Keratinocyte (primary cell): Measurements from ENCODE around the gene SYCN. TPM values are rescaled to one million over a fixed set of nuclear protein-coding genes. Genes with fewer than 3 reads are reported as not detected.

Source experiments
- DNase-seq: peaks from one replicate; pipeline ENCODE4 v3.0.0-alpha.2; 2011; ENCODE audit warnings: low read depth, missing footprints, low spot score
- FAIRE-seq: peaks from 2 replicates; lab custom pipeline; 2011; peaks lifted over from hg19 to GRCh38; lab: Jason Lieb, UNC
- H2AFZ ChIP-seq: 2 replicates; pipeline ENCODE4 v1.6.0; 2012; ENCODE audit warnings: low read length, control low read depth, inconsistent platforms; ENCODE audit not compliant: control insufficient read depth
- H3K27ac ChIP-seq: 2 replicates; pipeline ENCODE4 v1.5.1; 2011; ENCODE audit warnings: low read length; ENCODE audit not compliant: control insufficient read depth, insufficient read depth
- H3K27me3 ChIP-seq: 3 replicates; pipeline ENCODE4 v1.6.0; 2011; ENCODE audit warnings: low read length; ENCODE audit not compliant: control insufficient read depth, insufficient read depth; ENCODE audit errors: extremely low read depth
- H3K36me3 ChIP-seq, 2 experiments: 2 replicates in 1 of 2; 3 replicates in 1 of 2; pipeline ENCODE4 v1.5.1; 2011; ENCODE audit warnings: low read length in 2 of 2, mild to moderate bottlenecking in 1 of 2; ENCODE audit not compliant: control insufficient read depth in 2 of 2, insufficient read depth in 2 of 2; ENCODE audit errors: extremely low read depth in 1 of 2
- H3K4me1 ChIP-seq: 3 replicates; pipeline ENCODE4 v1.5.1; 2011; ENCODE audit warnings: low read length; ENCODE audit not compliant: control insufficient read depth, insufficient read depth; ENCODE audit errors: extremely low read depth
- H3K4me2 ChIP-seq: 3 replicates; pipeline ENCODE4 v1.6.0; 2011; ENCODE audit warnings: low read depth, low read length; ENCODE audit not compliant: control insufficient read depth, insufficient read depth; ENCODE audit errors: extremely low read depth
- H3K4me3 ChIP-seq, 3 experiments: fragments of 200-600 bp in 1 of 3; sonication (generic) in 1 of 3; 2 replicates in 2 of 3; 3 replicates in 1 of 3; pipeline ENCODE4 v1.5.1; 2011 to 2016; ENCODE audit warnings: low read length in 3 of 3, mild to moderate bottlenecking in 3 of 3, control low read depth in 2 of 3, inconsistent platforms in 1 of 3, low read depth in 1 of 3, mixed read lengths in 1 of 3, mixed run types in 1 of 3, moderate library complexity in 1 of 3; ENCODE audit not compliant: control insufficient read depth in 2 of 3, insufficient read depth in 2 of 3; ENCODE audit errors: extremely low read depth in 1 of 3
- H3K79me2 ChIP-seq: 2 replicates; pipeline ENCODE4 v1.6.0; 2012; ENCODE audit warnings: low read length; ENCODE audit not compliant: control insufficient read depth, insufficient read depth
- H3K9ac ChIP-seq: 3 replicates; pipeline ENCODE4 v1.6.0; 2011; ENCODE audit warnings: low read length; ENCODE audit not compliant: control insufficient read depth, insufficient read depth; ENCODE audit errors: extremely low read depth
- H3K9me1 ChIP-seq: 3 replicates; pipeline ENCODE4 v1.6.0; 2011; ENCODE audit warnings: low read length; ENCODE audit not compliant: control insufficient read depth, insufficient read depth; ENCODE audit errors: extremely low read depth
- H3K9me3 ChIP-seq: 2 replicates; pipeline ENCODE4 v1.5.1; 2012; ENCODE audit warnings: low read depth, low read length; ENCODE audit not compliant: control insufficient read depth
- H4K20me1 ChIP-seq: 3 replicates; pipeline ENCODE4 v1.6.0; 2011; ENCODE audit warnings: low read length; ENCODE audit not compliant: control insufficient read depth, insufficient read depth; ENCODE audit errors: extremely low read depth
- CTCF ChIP-seq, 3 experiments: IDR thresholded peaks in 1 of 3; conservative IDR thresholded peaks in 1 of 3; optimal IDR thresholded peaks in 1 of 3; 2 replicates in 2 of 3; 3 replicates in 1 of 3; pipeline versions ENCODE3 to v1.5.1; 2011; ENCODE audit warnings: low read length in 3 of 3, mild to moderate bottlenecking in 3 of 3, moderate library complexity in 2 of 3, control low read depth in 1 of 3, inconsistent platforms in 1 of 3; ENCODE audit not compliant: insufficient read depth in 2 of 3; ENCODE audit errors: extremely low read depth in 1 of 3
- EZH2 ChIP-seq: IDR thresholded peaks from one replicate; pipeline ENCODE4 v1.6.1; 2012; ENCODE audit warnings: inconsistent platforms, mild to moderate bottlenecking, low read length, moderate library complexity
- dilution Hi-C: fragments of 300-500 bp; cut with MboI; formaldehyde crosslinking; loops from one replicate; pipeline ENCODE4 v1.7.0; 2020; ENCODE audit warnings: low sequenced_read_pairs; ENCODE audit not compliant: extremely low pct_ligation_motif_present
- polyA plus RNA-seq, 5 experiments: library from polyadenylated mRNA; depleted of rRNA in 3 of 5; stranded (reverse) in 3 of 5; stranded (forward) in 1 of 5; unstranded in 1 of 5; fragments of >200 nt; gene quantifications; 1 replicate in 1 of 5; 2 replicates in 3 of 5; 3 replicates in 1 of 5; pipeline versions ENCODE4 v1.2.1 to v1.2.3, GENCODE V29; 2011 to 2012; ENCODE audit warnings: missing spikeins in 2 of 5, low read depth in 1 of 5, low replicate concordance in 1 of 5

SYCN gene
- polyA plus RNA-seq, 1 donor (not counting 4 experiments of a cell fraction or from before 2014, with no cell fraction given): not detected

GRCh38 chr19:39207293-39207836 lies 3.3 kb upstream of the SYCN start:
- Histone ChIP-seq H3K9ac (no peak overlapping the region), H3K36me3 (no peaks in the 10 kb centered on the region), H3K4me1 (no peaks in the 10 kb centered on the region), H2AFZ (no peak overlapping the region), H3K4me3 (no peak overlapping the region), H3K9me1 (no peaks in the 10 kb centered on the region), H3K9me3 (no peaks in the 10 kb centered on the region), H4K20me1 (no peaks in the 10 kb centered on the region), H3K4me2 (no peak overlapping the region), H3K27me3 (peaks cover 29% of the 10 kb centered on the region), H3K79me2 (no peaks in the 10 kb centered on the region), H3K27ac (no peak overlapping the region)
- FAIRE-seq: no peak
- no peak for DNase-seq
- TF ChIP-seq CTCF (optimal IDR thresholded peaks at IDR 0.05 in 1 of 3, IDR thresholded peaks at IDR 0.05 in 1 of 3, conservative IDR thresholded peaks at IDR 0.05 in 1 of 3; ENCODE audit: extremely low read depth in 1 of 3, insufficient read depth in 2 of 3, low read length in 3 of 3): no peak
- no peak for TF ChIP-seq EZH2
- dilution Hi-C loops: no loop called here

- no peak for DNase-seq
- Histone ChIP-seq H3K27ac (no peak overlapping the region), H2AFZ (no peak overlapping the region), H3K9ac (no peak overlapping the region), H3K79me2 (no peaks in the 10 kb centered on the region), H3K4me3 (no peak overlapping the region), H3K36me3 (no peaks in the 10 kb centered on the region), H3K9me3 (no peaks in the 10 kb centered on the region), H3K9me1 (no peaks in the 10 kb centered on the region), H3K27me3 (peaks cover 29% of the 10 kb centered on the region), H3K4me1 (no peaks in the 10 kb centered on the region), H4K20me1 (no peaks in the 10 kb centered on the region), H3K4me2 (no peak overlapping the region)
- dilution Hi-C loops: no loop called here
- no peak for TF ChIP-seq CTCF (optimal IDR thresholded peaks at IDR 0.05 in 1 of 3, IDR thresholded peaks at IDR 0.05 in 1 of 3, conservative IDR thresholded peaks at IDR 0.05 in 1 of 3; ENCODE audit: extremely low read depth in 1 of 3, insufficient read depth in 2 of 3, low read length in 3 of 3)
- TF ChIP-seq EZH2: no peak
- no peak for FAIRE-seq
These were observed 2.1 kb upstream of the SYCN start for GRCh38 chr19:39206122-39206521.
